Osteoblast (primary cell): Measurements from ENCODE around the gene PRSS27. TPM values are rescaled to one million over a fixed set of nuclear protein-coding genes. Genes with fewer than 3 reads are reported as not detected.

Experiments
- DNase-seq: peaks from one replicate; pipeline ENCODE4 v3.0.0; 2011; ENCODE audit warnings: low spot score, mixed read lengths; ENCODE audit not compliant: insufficient read length; ENCODE audit errors: missing footprints
- H2AFZ ChIP-seq: 2 replicates; pipeline ENCODE4 v1.6.0; 2011; ENCODE audit warnings: mild to moderate bottlenecking, low read length
- H3K27ac ChIP-seq: 2 replicates; pipeline ENCODE4 v1.5.1; 2011; ENCODE audit warnings: mild to moderate bottlenecking, low read depth, low read length, moderate library complexity
- H3K27me3 ChIP-seq: 2 replicates; pipeline ENCODE4 v1.6.0; 2012; ENCODE audit warnings: mild to moderate bottlenecking, control low read depth, inconsistent platforms, low read length, moderate library complexity; ENCODE audit not compliant: insufficient read depth
- H3K36me3 ChIP-seq: 2 replicates; pipeline ENCODE4 v1.5.1; 2011; ENCODE audit warnings: mild to moderate bottlenecking, low read length, control low read depth, moderate library complexity; ENCODE audit not compliant: insufficient read depth
- H3K4me1 ChIP-seq: 2 replicates; pipeline ENCODE4 v1.5.1; 2011; ENCODE audit warnings: mild to moderate bottlenecking, low read length, control low read depth, moderate library complexity; ENCODE audit not compliant: insufficient read depth
- H3K4me2 ChIP-seq: 2 replicates; pipeline ENCODE4 v1.6.0; 2011; ENCODE audit warnings: mild to moderate bottlenecking, low read length; ENCODE audit not compliant: insufficient read depth
- H3K4me3 ChIP-seq: fragments of 200-600 bp; sonication (generic); 3 replicates; pipeline ENCODE4 v1.5.1; 2012; ENCODE audit warnings: mild to moderate bottlenecking, low read length, inconsistent platforms; ENCODE audit not compliant: insufficient read depth
- H3K79me2 ChIP-seq: 2 replicates; pipeline ENCODE4 v1.6.0; 2012; ENCODE audit warnings: mild to moderate bottlenecking, low read length, control low read depth, inconsistent platforms; ENCODE audit not compliant: insufficient read depth
- H3K9me3 ChIP-seq: 2 replicates; pipeline ENCODE4 v1.5.1; 2011; ENCODE audit warnings: low read depth, low read length, control low read depth
- H4K20me1 ChIP-seq: 2 replicates; pipeline ENCODE4 v1.6.0; 2012; ENCODE audit warnings: mild to moderate bottlenecking, low read length, control low read depth; ENCODE audit not compliant: insufficient read depth
- CTCF ChIP-seq: IDR thresholded peaks from 2 replicates; pipeline ENCODE4 v1.5.1; 2011; ENCODE audit warnings: mild to moderate bottlenecking, low read depth, low read length, moderate library complexity; ENCODE audit errors: extremely low read depth
- total RNA-seq: library from RNA; depleted of rRNA; stranded (reverse); fragments of >200 nt; gene quantifications from 2 replicates; pipeline ENCODE4 v1.2.3, GENCODE V29; 2012

PRSS27 gene
- total RNA-seq, 1 donor = 2.5 TPM

GRCh38 chr16:2708290-2708639 lies 11.8 kb downstream of the PRSS27 start:
- H3K9me3 ChIP-seq = no peaks in the 10 kb centered on the region
- no peak overlapping the region for H3K4me2 ChIP-seq
- DNase-seq = no peak
- peaks cover 22% of the 10 kb centered on the region for H3K36me3 ChIP-seq
- TF ChIP-seq CTCF = no peak
- no peak overlapping the region for H2AFZ ChIP-seq
- no peaks in the 10 kb centered on the region for H3K27me3 ChIP-seq
- H3K4me3 ChIP-seq = no peak overlapping the region
- H3K4me1 ChIP-seq = no peaks in the 10 kb centered on the region
- H3K79me2 ChIP-seq = peaks cover 20% of the 10 kb centered on the region
- peaks cover 21% of the 10 kb centered on the region for H4K20me1 ChIP-seq
- H3K27ac ChIP-seq = no peak overlapping the region

DNA sequence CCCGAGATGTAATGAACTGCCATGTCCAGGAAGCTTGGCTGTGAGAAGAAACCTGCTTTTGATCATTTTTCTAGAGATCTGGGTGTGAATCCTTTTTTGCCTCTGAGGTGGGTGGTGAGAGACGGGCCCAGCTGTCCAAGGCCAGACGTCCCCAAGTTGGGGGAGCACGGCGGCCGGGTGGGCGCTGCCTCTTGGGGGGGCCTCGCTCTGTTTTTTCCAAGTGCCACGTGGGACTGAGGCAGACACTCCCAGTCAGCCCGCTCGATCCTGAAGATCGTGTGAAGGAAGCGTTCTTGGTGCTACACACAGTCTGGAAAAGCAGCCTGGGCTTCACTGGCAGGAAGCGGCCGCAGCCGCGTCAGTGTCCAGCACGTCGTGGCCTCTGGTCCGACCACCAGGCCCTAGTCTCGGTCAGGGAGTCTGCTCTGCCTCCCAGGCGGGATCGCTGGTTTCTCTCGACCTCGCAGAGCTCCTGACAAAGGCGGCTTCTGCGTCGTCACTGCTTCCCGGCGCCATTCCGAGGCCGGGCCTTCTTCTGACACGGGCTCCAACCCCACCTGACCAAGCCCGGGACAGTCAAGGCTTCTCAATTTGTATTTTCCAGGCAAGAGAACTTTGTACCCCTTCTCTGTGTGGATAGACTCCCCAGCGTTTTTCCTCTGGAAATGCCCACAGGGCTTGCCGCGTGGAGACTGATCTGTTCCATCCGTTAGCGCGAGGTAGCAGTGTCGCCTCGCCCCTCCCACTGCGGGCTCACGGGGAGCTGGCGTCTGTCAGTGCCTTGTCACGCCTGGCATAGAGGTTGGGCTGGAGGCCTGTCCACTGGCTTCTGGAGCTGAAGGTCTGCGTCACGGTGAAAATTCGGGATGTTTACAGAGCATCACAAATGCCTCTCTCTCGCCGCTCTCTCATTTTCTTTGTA lies 12.4 kb downstream of the PRSS27 start:
- no peaks in the 10 kb centered on the region for H3K27me3 ChIP-seq
- no peak overlapping the region for H2AFZ ChIP-seq
- no peak overlapping the region for H3K4me2 ChIP-seq
- peaks cover 26% of the 10 kb centered on the region for H4K20me1 ChIP-seq
- peaks cover 23% of the 10 kb centered on the region for H3K79me2 ChIP-seq
- peak; percentile 59 for DNase-seq
- H3K4me1 ChIP-seq = no peaks in the 10 kb centered on the region
- no peaks in the 10 kb centered on the region for H3K9me3 ChIP-seq
- peaks cover 26% of the 10 kb centered on the region for H3K36me3 ChIP-seq
- no peak overlapping the region for H3K27ac ChIP-seq
- no peak for TF ChIP-seq CTCF
- H3K4me3 ChIP-seq = no peak overlapping the region

DNA sequence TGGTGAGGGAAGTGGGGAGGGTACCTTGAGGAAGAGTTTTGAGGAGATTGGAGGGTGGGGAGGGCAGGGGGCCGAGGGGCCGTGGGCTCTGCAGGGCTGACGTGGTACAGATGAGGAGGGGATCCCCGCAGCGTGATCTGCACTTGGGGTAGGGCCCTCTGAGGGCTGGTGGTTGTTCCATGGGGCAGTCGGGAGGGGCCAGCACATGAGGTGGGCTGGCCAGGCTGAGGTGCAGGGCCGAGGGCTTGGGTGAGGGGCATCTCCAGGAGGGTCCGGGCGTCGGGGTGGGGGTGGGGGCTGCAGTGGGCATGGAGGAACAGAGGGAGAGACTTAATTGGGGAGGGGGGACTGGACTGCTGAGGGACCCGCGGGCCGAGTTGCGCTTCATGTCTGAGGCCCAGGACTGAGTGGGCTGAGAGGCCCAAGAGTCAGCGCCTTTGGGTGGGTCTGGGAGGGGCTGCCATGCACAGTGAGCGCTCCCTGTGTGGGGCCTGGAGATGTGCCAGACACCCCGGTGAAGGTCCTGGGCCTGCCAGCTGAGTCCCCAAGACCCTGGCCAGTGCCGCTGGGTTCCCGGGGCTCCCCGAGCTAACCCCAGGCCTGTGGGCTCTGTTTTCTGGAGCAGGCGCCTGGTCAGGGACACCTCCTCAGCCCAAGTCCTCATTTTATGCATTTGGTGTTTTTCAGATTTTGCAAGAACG lies 13.3 kb downstream of the PRSS27 start:
- Histone ChIP-seq H3K4me1 (no peaks in the 10 kb centered on the region), H3K4me2 (no peak overlapping the region), H3K27ac (no peak overlapping the region), H3K27me3 (no peaks in the 10 kb centered on the region), H3K4me3 (no peak overlapping the region), H3K79me2 (peaks cover 30% of the 10 kb centered on the region), H4K20me1 (peaks cover 28% of the 10 kb centered on the region), H3K9me3 (no peaks in the 10 kb centered on the region), H3K36me3 (peaks cover 27% of the 10 kb centered on the region), H2AFZ (no peak overlapping the region)
- no peak for TF ChIP-seq CTCF
- DNase-seq = peak; percentile 82

DNA sequence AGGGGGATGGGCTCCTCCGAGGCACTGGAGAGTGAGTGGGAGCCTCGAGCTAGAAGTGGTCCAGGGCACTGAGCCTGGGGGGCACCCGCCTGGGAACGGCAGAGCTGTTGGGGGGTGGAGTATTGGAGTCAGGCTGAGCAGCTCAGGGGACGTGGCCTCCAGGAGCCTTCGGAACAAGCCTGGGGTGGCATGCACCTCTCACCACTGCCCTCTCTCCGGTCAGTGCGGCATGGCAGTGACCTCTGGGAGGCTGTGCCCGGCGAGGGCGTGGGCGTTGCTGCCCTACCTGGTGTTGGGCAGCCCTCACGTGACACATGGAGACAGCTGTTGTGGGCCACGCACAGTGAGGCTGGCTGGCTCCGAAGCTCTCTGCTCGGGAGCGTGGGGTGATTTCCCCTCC lies 13.9 kb downstream of the PRSS27 start:
- no peak for TF ChIP-seq CTCF
- H2AFZ ChIP-seq = no peak overlapping the region
- no peak overlapping the region for H3K4me2 ChIP-seq
- no peaks in the 10 kb centered on the region for H3K9me3 ChIP-seq
- peaks cover 33% of the 10 kb centered on the region for H3K36me3 ChIP-seq
- H3K4me1 ChIP-seq = no peaks in the 10 kb centered on the region
- no peak overlapping the region for H3K27ac ChIP-seq
- DNase-seq = peak; percentile 82
- H3K4me3 ChIP-seq = no peak overlapping the region
- peaks cover 33% of the 10 kb centered on the region for H3K79me2 ChIP-seq
- peaks cover 26% of the 10 kb centered on the region for H4K20me1 ChIP-seq
- no peaks in the 10 kb centered on the region for H3K27me3 ChIP-seq
